Measurements from ENCODE around the gene CDH19. TPM values are rescaled to one million over a fixed set of nuclear protein-coding genes. Genes with fewer than 3 reads are reported as not detected.

Gene CDH19
- total and polyA plus RNA-seq, 4 experiments from 2014 or later: not detected

DNA sequence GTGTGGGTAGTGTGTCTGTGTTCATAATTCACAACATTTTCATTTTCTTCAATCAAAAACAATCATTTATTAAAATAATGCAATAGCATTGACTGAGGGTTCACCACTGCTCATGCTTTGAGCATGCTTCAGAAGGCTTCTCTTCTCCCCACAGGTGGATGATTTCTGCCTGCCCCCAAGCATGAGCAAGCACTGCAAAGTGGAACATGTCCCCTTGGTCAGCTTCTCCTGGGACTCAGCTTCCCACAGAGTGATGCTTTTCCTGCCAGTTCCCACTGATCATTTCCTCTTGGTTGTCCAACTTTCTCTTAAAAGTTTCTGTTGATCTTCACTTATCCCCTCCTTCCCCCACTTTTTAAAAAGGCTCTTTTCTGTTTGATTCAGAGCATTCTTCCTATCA lies 31.5 kb upstream of the CDH19 start:
- intact Hi-C loops (cut with micrococcal nuclease): no loop called here
- H3K27me3 Mint-ChIP-seq: no peaks in the 10 kb centered on the region
- no peaks in the 10 kb centered on the region for H3K36me3 Mint-ChIP-seq
- no peak overlapping the region for H3K27ac Mint-ChIP-seq
- Histone ChIP-seq H3K4me1 (ENCODE audit: insufficient read depth, low read length) (no peaks in the 10 kb centered on the region), H3K9me3 (ENCODE audit: control insufficient read depth in 1 of 2, low read length in 2 of 2) (no peaks in the 10 kb centered on the region), H3K27ac (ENCODE audit: low read depth, low read length) (no peak overlapping the region), H3K36me3 (ENCODE audit: insufficient read depth, low read length) (no peaks in the 10 kb centered on the region), H3K27me3 (ENCODE audit: insufficient read depth, low read length) (no peaks in the 10 kb centered on the region), H3K4me3 (ENCODE audit: low read length in 2 of 2) (no peak overlapping the region)
- ChIA-PET CTCF (ENCODE audit: partially characterized antibody) (no interaction called here), POLR2A (ENCODE audit: partially characterized antibody) (no interaction called here)
- H3K4me1 Mint-ChIP-seq: no peaks in the 10 kb centered on the region
- H3K4me3 Mint-ChIP-seq: no peak overlapping the region
- DNase-seq: no peak
- peaks cover 0 to 7% (median 6%) of the 10 kb centered on the region in 8 donors for H3K9me3 Mint-ChIP-seq

DNA sequence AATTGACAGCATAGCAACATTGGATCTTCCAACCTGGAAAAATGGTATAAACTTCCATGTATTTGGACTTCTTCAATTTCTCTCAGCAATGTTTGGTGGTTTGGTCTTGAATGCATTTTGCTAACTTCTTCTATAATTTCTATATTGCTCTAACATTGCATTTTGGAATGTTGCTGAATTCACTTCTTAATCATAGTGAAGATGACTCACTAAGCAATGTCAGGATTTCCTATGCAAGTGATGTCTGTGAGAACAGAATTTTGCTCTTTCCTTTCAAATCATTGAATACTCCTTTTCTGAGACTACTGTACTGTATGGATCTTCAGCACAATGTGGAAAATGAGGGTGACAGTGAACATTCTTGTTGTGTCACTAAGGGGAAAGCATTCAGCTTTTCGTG lies 28.9 kb upstream of the CDH19 start:
- ChIA-PET CTCF (ENCODE audit: partially characterized antibody) (no interaction called here), POLR2A (ENCODE audit: partially characterized antibody) (no interaction called here)
- intact Hi-C loops (cut with micrococcal nuclease): no loop called here
- Histone ChIP-seq H3K9me3 (ENCODE audit: control insufficient read depth in 1 of 2, low read length in 2 of 2) (no peaks in the 10 kb centered on the region), H3K27me3 (ENCODE audit: insufficient read depth, low read length) (no peaks in the 10 kb centered on the region), H3K4me1 (ENCODE audit: insufficient read depth, low read length) (no peaks in the 10 kb centered on the region), H3K27ac (ENCODE audit: low read depth, low read length) (no peak overlapping the region), H3K4me3 (ENCODE audit: low read length in 2 of 2) (no peak overlapping the region), H3K36me3 (ENCODE audit: insufficient read depth, low read length) (no peaks in the 10 kb centered on the region)
- no peak overlapping the region for H3K27ac Mint-ChIP-seq
- H3K27me3 Mint-ChIP-seq: no peaks in the 10 kb centered on the region
- H3K4me3 Mint-ChIP-seq: no peak overlapping the region
- H3K36me3 Mint-ChIP-seq: no peaks in the 10 kb centered on the region
- peaks cover 3 to 9% (median 6%) of the 10 kb centered on the region in 8 donors for H3K9me3 Mint-ChIP-seq
- DNase-seq: no peak
- H3K4me1 Mint-ChIP-seq: no peaks in the 10 kb centered on the region

GRCh38 chr18:66630831-66631230 lies 26.9 kb upstream of the CDH19 start:
- ChIA-PET CTCF (ENCODE audit: partially characterized antibody) (no interaction called here), POLR2A (ENCODE audit: partially characterized antibody) (no interaction called here)
- no peak overlapping the region for H3K4me3 Mint-ChIP-seq
- no peak for DNase-seq
- H3K4me1 ChIP-seq (ENCODE audit: insufficient read depth, low read length): no peaks in the 10 kb centered on the region
- H3K36me3 ChIP-seq (ENCODE audit: insufficient read depth, low read length): no peaks in the 10 kb centered on the region
- no peak overlapping the region for H3K27ac Mint-ChIP-seq
- H3K9me3 ChIP-seq (ENCODE audit: control insufficient read depth in 1 of 2, low read length in 2 of 2): no peaks in the 10 kb centered on the region
- H3K27ac ChIP-seq (ENCODE audit: low read depth, low read length): no peak overlapping the region
- H3K4me3 ChIP-seq (ENCODE audit: low read length in 2 of 2): no peak overlapping the region
- intact Hi-C loops (cut with micrococcal nuclease): no loop called here
- H3K27me3 ChIP-seq (ENCODE audit: insufficient read depth, low read length): no peaks in the 10 kb centered on the region
- H3K36me3 Mint-ChIP-seq: no peaks in the 10 kb centered on the region
- H3K4me1 Mint-ChIP-seq: no peaks in the 10 kb centered on the region
- peaks cover 3 to 12% (median 7%) of the 10 kb centered on the region in 8 donors for H3K9me3 Mint-ChIP-seq
- H3K27me3 Mint-ChIP-seq: no peaks in the 10 kb centered on the region

- no peaks in the 10 kb centered on the region for H3K4me1 ChIP-seq (ENCODE audit: insufficient read depth, low read length)
Observed at GRCh38 chr18:66623821-66624220, 19.9 kb upstream of the CDH19 start.

DNA sequence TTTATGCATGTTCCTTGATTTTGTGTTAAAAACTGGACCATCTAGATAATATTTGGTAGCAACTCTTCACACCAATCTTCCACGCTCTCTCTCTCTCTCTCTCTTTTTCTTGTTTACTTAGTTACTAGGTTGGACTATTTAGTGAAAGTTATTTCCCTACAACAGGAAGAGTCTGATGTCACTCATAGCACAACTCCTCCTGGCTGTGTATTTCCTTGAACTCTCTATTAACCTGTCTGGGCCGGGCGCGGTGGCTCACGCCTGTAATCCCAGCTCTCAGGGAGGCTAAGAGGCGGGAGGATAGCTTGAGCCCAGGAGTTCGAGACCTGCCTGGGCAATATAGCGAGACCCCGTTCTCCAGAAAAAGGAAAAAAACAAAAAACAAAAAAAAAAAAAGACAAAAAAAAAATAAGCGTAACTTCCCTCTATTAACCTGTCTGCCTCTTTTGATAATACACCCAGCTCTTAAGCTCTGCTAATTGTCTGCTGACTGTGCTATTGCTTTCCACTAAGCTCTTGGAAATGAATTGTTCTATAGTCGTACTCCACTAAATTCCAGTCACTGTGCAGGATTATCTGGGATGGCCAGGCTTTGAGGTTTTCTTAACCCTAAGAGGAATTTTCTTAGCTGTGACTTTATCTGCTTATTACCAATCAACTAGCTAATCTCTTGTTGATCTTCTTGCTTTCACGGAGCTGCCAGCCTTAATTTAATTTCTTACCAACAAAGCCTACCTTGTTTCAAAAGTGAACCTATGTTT lies 18.1 kb upstream of the CDH19 start:
- no peak for DNase-seq
- Histone ChIP-seq H3K4me1 (ENCODE audit: insufficient read depth, low read length) (no peaks in the 10 kb centered on the region), H3K9me3 (ENCODE audit: control insufficient read depth in 1 of 2, low read length in 2 of 2) (no peaks in the 10 kb centered on the region), H3K36me3 (ENCODE audit: insufficient read depth, low read length) (no peaks in the 10 kb centered on the region), H3K27me3 (ENCODE audit: insufficient read depth, low read length) (no peaks in the 10 kb centered on the region), H3K4me3 (ENCODE audit: low read length in 2 of 2) (no peak overlapping the region), H3K27ac (ENCODE audit: low read depth, low read length) (no peak overlapping the region)
- ChIA-PET CTCF (ENCODE audit: partially characterized antibody) (no interaction called here), POLR2A (ENCODE audit: partially characterized antibody) (no interaction called here)
- Mint-ChIP-seq H3K36me3 (no peaks in the 10 kb centered on the region), H3K4me1 (no peaks in the 10 kb centered on the region), H3K27me3 (no peaks in the 10 kb centered on the region), H3K27ac (no peak overlapping the region), H3K4me3 (peak overlapping the region in 1 of 8 donors; percentile 14), H3K9me3 (peaks cover 0 to 14% (median 10%) of the 10 kb centered on the region in 8 donors)
- intact Hi-C loops (cut with micrococcal nuclease): no loop called here

More at GRCh38 chr18:66623821-66624220, 19.9 kb upstream of the CDH19 start:
- H3K36me3 ChIP-seq (ENCODE audit: insufficient read depth, low read length): no peaks in the 10 kb centered on the region
- no peaks in the 10 kb centered on the region for H3K36me3 Mint-ChIP-seq
- H3K4me3 Mint-ChIP-seq: no peak overlapping the region
- H3K27me3 Mint-ChIP-seq: no peaks in the 10 kb centered on the region
- ChIA-PET CTCF (ENCODE audit: partially characterized antibody) (no interaction called here), POLR2A (ENCODE audit: partially characterized antibody) (no interaction called here)
- H3K27ac ChIP-seq (ENCODE audit: low read depth, low read length): no peak overlapping the region
- DNase-seq: no peak
- H3K27me3 ChIP-seq (ENCODE audit: insufficient read depth, low read length): no peaks in the 10 kb centered on the region
- intact Hi-C loops (cut with micrococcal nuclease): no loop called here
- H3K4me3 ChIP-seq (ENCODE audit: low read length in 2 of 2): no peak overlapping the region
- no peaks in the 10 kb centered on the region for H3K4me1 Mint-ChIP-seq
- H3K27ac Mint-ChIP-seq: no peak overlapping the region
- no peaks in the 10 kb centered on the region for H3K9me3 ChIP-seq (ENCODE audit: control insufficient read depth in 1 of 2, low read length in 2 of 2)
- H3K9me3 Mint-ChIP-seq: peaks cover 2 to 17% (median 6%) of the 10 kb centered on the region in 8 donors

- H3K27me3 ChIP-seq (ENCODE audit: insufficient read depth, low read length): no peaks in the 10 kb centered on the region
- ChIA-PET POLR2A (ENCODE audit: partially characterized antibody) (no interaction called here), CTCF (ENCODE audit: partially characterized antibody) (no interaction called here)
- DNase-seq: no peak
- no peak overlapping the region for H3K27ac ChIP-seq (ENCODE audit: low read depth, low read length)
- intact Hi-C loops (cut with micrococcal nuclease): no loop called here
- no peaks in the 10 kb centered on the region for H3K36me3 ChIP-seq (ENCODE audit: insufficient read depth, low read length)
- H3K4me1 Mint-ChIP-seq: no peaks in the 10 kb centered on the region
- no peak overlapping the region for H3K27ac Mint-ChIP-seq
- no peak overlapping the region for H3K4me3 ChIP-seq (ENCODE audit: low read length in 2 of 2)
- peaks cover 0 to 9% (median 7%) of the 10 kb centered on the region in 8 donors for H3K9me3 Mint-ChIP-seq
- H3K36me3 Mint-ChIP-seq: no peaks in the 10 kb centered on the region
- H3K9me3 ChIP-seq (ENCODE audit: control insufficient read depth in 1 of 2, low read length in 2 of 2): no peaks in the 10 kb centered on the region
- H3K27me3 Mint-ChIP-seq: no peaks in the 10 kb centered on the region
- no peaks in the 10 kb centered on the region for H3K4me1 ChIP-seq (ENCODE audit: insufficient read depth, low read length)
- no peak overlapping the region for H3K4me3 Mint-ChIP-seq
Observed at GRCh38 chr18:66616523-66616983, 12.7 kb upstream of the CDH19 start.

DNA sequence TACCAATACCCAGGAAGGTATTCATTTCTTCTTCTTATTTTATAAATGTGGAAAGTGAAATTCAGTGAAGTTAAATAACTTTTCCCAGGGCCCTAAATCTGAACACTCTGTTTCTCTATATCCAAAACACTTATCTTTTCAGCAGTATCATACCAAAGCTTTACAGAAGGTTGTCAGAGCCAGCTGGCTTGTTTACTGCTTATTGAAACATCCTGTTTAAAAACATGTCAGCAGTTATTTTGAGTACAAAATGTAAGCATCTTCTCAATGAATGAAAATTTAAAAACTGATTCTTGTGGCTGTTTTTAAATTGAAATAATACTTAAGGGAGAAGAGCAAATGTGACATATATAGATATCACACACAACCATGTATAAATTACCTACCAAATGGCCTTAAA lies 11.3 kb upstream of the CDH19 start:
- ChIA-PET POLR2A (ENCODE audit: partially characterized antibody) (no interaction called here), CTCF (ENCODE audit: partially characterized antibody) (no interaction called here)
- H3K27me3 ChIP-seq (ENCODE audit: insufficient read depth, low read length): no peaks in the 10 kb centered on the region
- H3K4me3 ChIP-seq (ENCODE audit: low read length in 2 of 2): no peak overlapping the region
- no peaks in the 10 kb centered on the region for H3K36me3 ChIP-seq (ENCODE audit: insufficient read depth, low read length)
- DNase-seq: no peak
- no peak overlapping the region for H3K27ac Mint-ChIP-seq
- H3K4me1 ChIP-seq (ENCODE audit: insufficient read depth, low read length): no peaks in the 10 kb centered on the region
- H3K36me3 Mint-ChIP-seq: no peaks in the 10 kb centered on the region
- H3K9me3 Mint-ChIP-seq: peaks cover 0 to 14% (median 4%) of the 10 kb centered on the region in 8 donors
- no peaks in the 10 kb centered on the region for H3K9me3 ChIP-seq (ENCODE audit: control insufficient read depth in 1 of 2, low read length in 2 of 2)
- H3K27ac ChIP-seq (ENCODE audit: low read depth, low read length): no peak overlapping the region
- intact Hi-C loops (cut with micrococcal nuclease): no loop called here
- H3K27me3 Mint-ChIP-seq: no peaks in the 10 kb centered on the region
- no peaks in the 10 kb centered on the region for H3K4me1 Mint-ChIP-seq
- no peak overlapping the region for H3K4me3 Mint-ChIP-seq

Data from CD4-positive, alpha-beta memory T cell (primary cell).